NCI-H345 (cell line): ENCODE measurements around the gene CRACR2A.

Experiments
- DNase-seq: peaks from one replicate; lab custom pipeline; 2025; lab: John Stamatoyannopoulos, UW

Gene CRACR2A

GRCh38 chr12:3565985-3566384 is 186.9 kb downstream of the CRACR2A start:
- no peak for DNase-seq
